NCI-H1105 (cell line): ENCODE measurements around the gene FGD6.
"Not testable (repeated sequence)": the region's sequence is repeated elsewhere in the genome, so short reads cannot be mapped to it uniquely, and the experiment has no call there.

Experiments used
- DNase-seq: peaks from one replicate; lab custom pipeline; 2025; lab: John Stamatoyannopoulos, UW

FGD6 gene

GRCh38 chr12:95178136-95178535 is 39.1 kb downstream of the FGD6 start:
- DNase-seq: no peak

- no peak for DNase-seq
Observed at GRCh38 chr12:95177201-95177768, 40.0 kb downstream of the FGD6 start.

GRCh38 chr12:95173392-95174251 is 43.6 kb downstream of the FGD6 start:
- no peak for DNase-seq

GRCh38 chr12:95169368-95169767 is 47.9 kb downstream of the FGD6 start:
- DNase-seq: no peak

GRCh38 chr12:95168746-95169145 is 48.5 kb downstream of the FGD6 start:
- no peak for DNase-seq

- no peak for DNase-seq
Observed at GRCh38 chr12:95164656-95165055, 52.6 kb downstream of the FGD6 start.

- DNase-seq: no peak
Observed at GRCh38 chr12:95158919-95159318, 58.3 kb downstream of the FGD6 start.

GRCh38 chr12:95151821-95152220 is 65.4 kb downstream of the FGD6 start:
- DNase-seq: peak; percentile 48

GRCh38 chr12:95151406-95151805 is 65.9 kb downstream of the FGD6 start:
- no peak for DNase-seq

- DNase-seq: no peak
Observed at GRCh38 chr12:95150501-95150900, 66.8 kb downstream of the FGD6 start.

- DNase-seq: no peak
Observed at GRCh38 chr12:95147866-95148265, 69.4 kb downstream of the FGD6 start.

GRCh38 chr12:95146769-95147168 is 70.5 kb downstream of the FGD6 start:
- DNase-seq: no peak

- DNase-seq: no peak
Observed at GRCh38 chr12:95143621-95144205, 73.6 kb downstream of the FGD6 start.

GRCh38 chr12:95142431-95143151 is 74.7 kb downstream of the FGD6 start:
- DNase-seq: no peak

- DNase-seq: no peak
Observed at GRCh38 chr12:95141310-95141709, 76.0 kb downstream of the FGD6 start.

GRCh38 chr12:95138031-95138430 is 79.2 kb downstream of the FGD6 start:
- DNase-seq: not testable (repeated sequence)

GRCh38 chr12:95136598-95136997 is 80.7 kb downstream of the FGD6 start:
- no peak for DNase-seq

- DNase-seq: no peak
Observed at GRCh38 chr12:95134085-95134484, 83.2 kb downstream of the FGD6 start.

GRCh38 chr12:95131589-95132340 is 85.5 kb downstream of the FGD6 start:
- no peak for DNase-seq

- DNase-seq: no peak
Observed at GRCh38 chr12:95130096-95130495, 87.2 kb downstream of the FGD6 start.

GRCh38 chr12:95129115-95129514 is 88.2 kb downstream of the FGD6 start:
- DNase-seq: no peak

GRCh38 chr12:95126736-95127135 is 90.5 kb downstream of the FGD6 start:
- no peak for DNase-seq
